Measurements from ENCODE around the gene FAM107B.
"Not testable (repeated sequence)": the region's sequence is repeated elsewhere in the genome, so short reads cannot be mapped to it uniquely, and the experiment has no call there.

Gene FAM107B

GRCh38 chr10:14774797-14775196, at the start of gene FAM107B:
FAM107B (minus strand) TSS chr10:14774897; CDS start chr10:14774663, 234 bp downstream.
- DNase-seq (ENCODE audit: low read depth in 2 of 2), result no peak

GRCh38 chr10:14823966-14824365, 49.3 kb upstream of the FAM107B start:
- no peak for DNase-seq (ENCODE audit: low read depth in 2 of 2)

GRCh38 chr10:14822879-14823755, 48.4 kb upstream of the FAM107B start:
- DNase-seq (ENCODE audit: low read depth in 2 of 2), result no peak

GRCh38 chr10:14821635-14822375, 47.1 kb upstream of the FAM107B start:
- DNase-seq (ENCODE audit: low read depth in 2 of 2), result no peak

GRCh38 chr10:14820775-14821154, 46.1 kb upstream of the FAM107B start:
- DNase-seq (ENCODE audit: low read depth in 2 of 2), result no peak

GRCh38 chr10:14820010-14820774, 45.5 kb upstream of the FAM107B start:
- no peak for DNase-seq (ENCODE audit: low read depth in 2 of 2)

GRCh38 chr10:14816717-14817116, 42.0 kb upstream of the FAM107B start:
- not testable (repeated sequence) for DNase-seq (ENCODE audit: low read depth in 2 of 2)

GRCh38 chr10:14815681-14816080, 41.0 kb upstream of the FAM107B start:
- no peak for DNase-seq (ENCODE audit: low read depth in 2 of 2)

GRCh38 chr10:14812271-14812670, 37.6 kb upstream of the FAM107B start:
- no peak for DNase-seq (ENCODE audit: low read depth in 2 of 2)

- no peak for DNase-seq (ENCODE audit: low read depth in 2 of 2)
Observed at GRCh38 chr10:14810969-14811953, 36.6 kb upstream of the FAM107B start.

GRCh38 chr10:14806318-14806717, 31.6 kb upstream of the FAM107B start:
- no peak for DNase-seq (ENCODE audit: low read depth in 2 of 2)

GRCh38 chr10:14803827-14804226, 29.1 kb upstream of the FAM107B start:
- DNase-seq (ENCODE audit: low read depth in 2 of 2), result no peak

- no peak for DNase-seq (ENCODE audit: low read depth in 2 of 2)
Observed at GRCh38 chr10:14801723-14802122, 27.0 kb upstream of the FAM107B start.

- no peak for DNase-seq (ENCODE audit: low read depth in 2 of 2)
Observed at GRCh38 chr10:14800397-14800796, 25.7 kb upstream of the FAM107B start.

- no peak for DNase-seq (ENCODE audit: low read depth in 2 of 2)
Observed at GRCh38 chr10:14798636-14799035, 23.9 kb upstream of the FAM107B start.

GRCh38 chr10:14787938-14788337, 13.2 kb upstream of the FAM107B start:
- no peak for DNase-seq (ENCODE audit: low read depth in 2 of 2)

GRCh38 chr10:14784459-14785055, 9.9 kb upstream of the FAM107B start:
- DNase-seq (ENCODE audit: low read depth in 2 of 2), result no peak

- DNase-seq (ENCODE audit: low read depth in 2 of 2), result no peak
Observed at GRCh38 chr10:14782691-14783363, 8.1 kb upstream of the FAM107B start.

- DNase-seq (ENCODE audit: low read depth in 2 of 2), result no peak
Observed at GRCh38 chr10:14781763-14782162, 7.1 kb upstream of the FAM107B start.
